Stimulated activated CD4-positive, alpha-beta T cell treated with anti-CD3 and anti-CD28 coated beads, Interleukin-2, amount 100 ng/mL, for 24 hours (primary cell): ENCODE results near the gene NPIPB13.
A peak's percentile ranks its signal among the peaks of the same experiment; 100 is the strongest.
"Not testable (repeated sequence)": the region's sequence is repeated elsewhere in the genome, so short reads cannot be mapped to it uniquely, and the experiment has no call there.

Source experiments
- DNase-seq, 2 donors: peaks; one replicate each; pipeline ENCODE4 v3.0.0-alpha.2; 2020

Gene NPIPB13

DNA sequence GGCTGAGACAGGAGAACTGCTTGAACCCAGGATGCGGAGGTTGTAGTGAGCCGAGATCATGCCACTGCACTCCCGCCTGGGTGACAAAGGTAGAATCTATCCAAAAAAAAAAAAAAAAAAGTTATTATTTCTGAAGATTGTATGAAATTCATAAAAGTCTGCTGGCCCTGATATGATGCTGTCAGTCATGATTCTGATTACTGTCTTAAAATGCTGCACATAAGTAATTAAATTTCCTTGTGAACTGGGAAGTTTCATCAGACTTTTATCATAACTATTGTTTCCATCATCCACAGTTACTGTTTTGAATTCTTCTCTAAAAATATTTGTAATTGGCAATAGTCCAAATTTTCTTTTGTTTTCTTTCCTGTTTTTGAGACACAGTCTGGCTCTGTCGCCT is at the start of gene NPIPB13:
TSS of gene NPIPB13 (minus strand) at position 101 of the 400 bp plus-strand sequence. CDS start 2,906 bp downstream, outside the sequence.
- not testable (repeated sequence) for DNase-seq

DNA sequence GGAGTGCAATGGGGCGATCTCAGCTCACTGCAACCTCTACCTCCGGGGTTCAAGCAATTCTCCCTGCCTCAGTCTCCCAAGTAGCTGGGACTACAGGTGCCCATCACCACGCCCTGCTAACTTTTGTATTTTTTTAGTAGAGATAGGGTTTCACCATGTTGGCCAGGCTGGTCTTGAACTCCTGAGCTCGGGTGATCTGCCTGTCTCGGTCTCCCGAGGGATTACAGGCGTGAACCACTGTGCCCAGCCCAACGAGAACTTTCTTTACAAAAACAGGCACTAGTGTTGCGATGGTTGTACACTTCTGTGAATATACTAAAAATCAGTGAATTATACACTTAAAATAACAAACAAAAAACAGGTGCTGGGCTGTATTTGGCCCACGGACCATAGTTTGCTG is 34.1 kb upstream of the NPIPB13 start:
- DNase-seq = not testable (repeated sequence)

DNA sequence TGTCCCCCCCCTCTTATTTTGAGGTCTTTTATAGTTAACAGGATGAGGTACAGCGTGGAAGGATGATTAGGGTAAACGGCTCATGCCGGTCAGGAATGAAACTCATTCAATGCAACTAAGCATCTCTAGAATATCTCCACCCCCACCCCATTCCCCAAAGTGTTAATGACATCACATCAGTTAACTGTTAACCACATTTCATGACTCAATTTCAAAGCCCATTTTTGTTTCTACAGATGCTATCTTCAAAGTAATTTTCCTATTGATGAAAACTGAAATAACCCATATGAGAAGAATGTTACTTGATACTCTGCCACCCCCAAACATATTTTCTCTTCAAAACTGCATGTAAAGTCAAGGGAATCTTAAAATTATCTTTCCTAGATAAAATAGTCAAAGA is 30.2 kb upstream of the NPIPB13 start:
- not testable (repeated sequence) for DNase-seq

DNA sequence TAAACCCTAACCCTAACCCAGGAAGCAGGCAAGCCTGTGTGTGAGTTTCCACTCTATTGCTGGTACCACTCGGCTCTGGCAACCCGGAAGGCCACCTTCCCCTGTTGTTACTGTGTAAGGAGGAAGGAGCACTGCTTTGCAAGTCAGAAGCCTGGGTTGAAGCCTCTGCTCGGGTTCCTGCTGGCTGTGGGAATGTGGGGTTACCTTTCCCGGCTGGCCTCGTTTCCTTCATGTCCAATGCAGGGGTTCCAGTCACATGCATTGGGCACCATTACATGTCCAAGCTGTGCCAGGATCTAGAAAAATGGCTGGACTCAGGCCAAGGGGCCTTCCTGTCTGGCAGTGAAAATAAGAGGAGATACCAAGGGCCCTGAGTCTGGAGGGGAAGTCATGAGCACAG is 31.2 kb downstream of the NPIPB13 start:
- DNase-seq = not testable (repeated sequence)

DNA sequence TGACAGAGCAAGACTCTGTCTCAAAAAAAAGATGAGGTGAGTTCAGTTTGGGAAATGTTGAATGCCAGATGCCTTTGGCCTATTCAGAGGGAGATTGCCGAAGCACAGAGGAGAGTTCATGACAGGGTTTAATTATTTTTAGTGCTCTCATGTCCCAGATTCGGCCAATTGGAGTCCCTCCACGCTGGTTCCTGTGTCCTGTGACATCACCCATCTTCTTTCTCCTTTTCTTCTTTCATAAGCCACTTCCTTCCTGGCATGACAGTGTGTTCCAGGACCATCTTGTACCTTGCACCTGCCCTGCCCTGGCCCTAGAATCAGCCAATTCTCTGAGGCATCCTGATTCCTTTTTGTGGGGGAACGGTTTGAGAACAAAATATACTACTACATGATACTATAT is 36.9 kb downstream of the NPIPB13 start:
- not testable (repeated sequence) for DNase-seq

DNA sequence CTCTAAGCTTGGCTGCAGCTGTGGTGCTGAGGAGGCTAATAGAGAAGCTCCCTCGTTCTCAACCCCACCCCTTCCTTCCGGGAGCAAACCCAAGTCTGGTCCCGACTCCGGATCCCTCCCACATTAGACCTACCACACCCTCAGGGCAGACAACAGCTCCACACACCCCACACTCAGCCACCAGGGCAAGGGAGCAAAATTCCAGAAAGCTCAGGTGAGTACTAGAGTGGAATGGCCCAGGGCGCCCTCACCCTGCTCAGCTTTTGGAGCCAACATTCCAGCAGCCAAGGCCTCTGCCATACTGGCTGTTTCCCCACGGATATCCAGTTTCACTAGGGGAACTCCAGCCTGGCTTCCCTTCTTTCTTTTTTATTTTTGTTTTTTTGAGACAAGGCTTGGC is 39.2 kb downstream of the NPIPB13 start:
- DNase-seq = peak in 1 of 2 donors; percentile 36

DNA sequence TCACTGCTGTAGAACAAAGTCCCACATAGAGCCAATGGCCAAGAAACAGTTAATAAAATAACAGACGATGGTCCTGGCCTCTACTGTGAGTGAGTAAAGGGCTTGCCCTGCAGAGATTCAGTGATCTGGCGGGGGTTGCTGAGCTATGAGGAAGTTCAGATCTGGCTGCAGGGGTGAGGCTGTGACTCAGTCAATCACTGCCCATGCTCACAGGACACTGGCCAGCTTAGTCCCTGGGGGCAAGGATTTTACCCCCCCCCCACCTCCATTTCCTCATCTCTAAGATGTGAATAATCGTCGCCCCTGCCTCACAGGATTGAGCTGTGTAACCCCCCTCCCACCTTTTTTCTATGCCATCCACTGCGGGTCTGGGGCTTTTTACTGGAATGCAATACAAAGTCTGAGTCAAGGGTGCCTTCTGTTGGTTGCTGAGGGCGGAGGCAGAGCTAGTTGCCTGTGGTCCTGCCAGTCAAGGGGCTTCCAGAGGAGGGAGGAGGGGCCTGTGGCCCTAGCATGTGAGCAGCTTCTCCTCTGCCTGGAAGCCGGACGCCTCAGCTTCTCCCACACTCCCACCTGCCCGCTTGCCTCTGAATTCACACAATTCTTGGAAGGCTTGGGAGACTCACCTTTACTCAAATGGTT is 41.1 kb downstream of the NPIPB13 start:
- not testable (repeated sequence) for DNase-seq

DNA sequence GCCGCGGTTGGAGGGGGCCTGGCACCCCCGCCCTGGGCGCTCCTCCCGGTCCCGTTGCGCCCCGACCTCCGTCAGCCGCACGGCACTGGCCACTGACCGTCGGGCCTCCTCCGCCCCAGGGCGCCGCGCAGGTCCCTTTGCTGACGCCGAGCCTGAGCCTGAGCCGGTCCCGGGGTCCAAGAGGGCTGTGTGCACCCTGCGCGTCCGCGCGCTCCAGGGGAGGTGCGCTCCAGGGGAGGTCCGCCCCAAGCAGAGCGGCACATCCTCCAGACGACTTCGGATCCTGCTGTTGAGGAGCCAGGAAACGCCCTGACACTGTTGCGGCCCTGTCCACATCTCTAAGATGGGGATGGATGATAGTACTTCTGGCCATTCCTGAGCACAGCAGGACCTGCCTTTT is 42.0 kb downstream of the NPIPB13 start:
- DNase-seq = not testable (repeated sequence)

DNA sequence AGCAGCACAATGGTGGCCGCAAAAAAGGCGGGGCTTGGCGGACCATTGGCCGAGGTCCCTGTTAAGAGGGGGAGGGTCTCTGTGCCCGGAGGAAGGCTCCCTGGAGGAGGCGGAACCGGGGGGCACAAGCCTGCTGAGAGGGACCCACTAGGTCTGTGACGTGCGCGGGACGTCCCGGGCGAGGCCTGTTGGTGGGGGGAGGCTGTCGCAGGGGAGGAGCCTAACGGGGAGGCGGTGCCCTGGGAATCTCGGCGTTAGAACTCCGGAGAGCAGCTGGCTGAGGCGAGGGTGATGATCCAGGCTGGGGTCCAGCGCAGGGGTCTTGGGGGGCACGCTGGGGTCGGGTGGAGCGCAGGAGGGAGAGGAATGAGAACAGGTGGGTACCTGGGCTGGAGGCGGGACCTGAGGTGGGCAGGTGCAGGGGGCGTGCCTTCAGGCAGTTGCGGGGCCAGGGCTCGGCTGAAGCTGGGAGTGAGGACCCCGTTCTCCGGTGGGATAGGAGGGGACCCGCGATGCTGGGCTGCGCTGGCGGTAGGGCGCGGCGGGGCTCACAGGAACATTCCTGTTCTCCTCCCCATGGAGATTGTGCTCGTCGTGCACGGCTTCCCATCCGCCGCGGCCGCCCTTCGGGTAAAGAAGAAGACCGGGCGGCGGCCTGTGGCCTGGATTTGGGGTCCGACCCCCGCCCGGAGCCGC is 42.6 kb downstream of the NPIPB13 start:
- peak in 1 of 2 donors; percentile 15 for DNase-seq

DNA sequence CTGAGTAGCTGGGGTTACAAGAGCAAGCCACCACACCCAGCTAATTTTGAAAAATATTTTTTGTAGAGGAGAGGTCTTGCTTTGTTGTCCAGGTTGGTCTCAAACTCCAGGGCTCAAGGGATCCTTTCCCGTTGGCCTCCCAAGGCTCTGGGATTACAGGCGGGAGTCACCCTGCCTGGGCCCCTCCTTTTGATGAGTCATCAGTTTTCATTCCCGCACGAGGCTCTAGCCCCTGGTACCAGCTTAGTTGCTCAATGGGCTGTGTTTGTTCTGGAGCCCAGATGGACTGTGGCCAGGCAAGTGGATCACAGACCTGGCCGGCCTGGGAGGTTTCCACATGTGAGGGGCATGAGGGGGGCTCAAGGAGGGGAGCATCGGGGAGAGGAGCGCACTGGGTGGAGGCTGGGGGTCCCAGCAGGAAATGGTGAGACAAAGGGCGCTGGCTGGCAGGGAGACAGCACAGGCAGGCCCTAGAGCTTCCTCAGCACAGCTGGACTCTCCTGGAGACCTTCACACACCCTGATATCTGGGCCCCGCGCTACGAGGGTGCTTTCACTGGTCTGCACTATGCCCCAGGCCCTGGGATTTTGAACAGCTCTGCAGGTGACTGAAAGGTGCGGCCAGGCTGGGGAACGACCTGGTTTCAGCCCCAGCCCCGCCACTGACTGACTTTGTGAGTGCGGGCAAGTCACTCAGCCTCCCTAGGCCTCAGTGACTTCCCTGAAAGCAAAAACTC is 48.5 kb downstream of the NPIPB13 start:
- not testable (repeated sequence) for DNase-seq

DNA sequence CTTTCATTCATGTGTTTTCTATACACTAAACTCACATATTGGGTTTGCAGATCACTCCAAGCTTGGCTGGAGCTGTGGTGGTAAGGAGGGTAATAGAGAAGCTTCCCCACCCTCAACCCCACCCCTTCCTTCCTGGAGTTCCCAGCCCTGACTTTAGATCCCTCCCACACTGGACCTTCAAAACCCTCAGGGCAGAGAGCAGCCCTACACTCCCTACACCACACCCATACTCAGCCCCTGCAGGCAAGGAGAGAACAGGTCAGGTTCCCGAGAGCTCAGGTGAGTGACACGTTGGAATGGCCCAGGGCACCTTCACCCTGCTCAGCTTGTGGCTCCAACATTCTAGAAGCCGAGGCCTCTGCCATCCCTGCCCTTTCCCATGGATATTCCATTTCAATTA is 49.2 kb downstream of the NPIPB13 start, which contains the start of gene SULT1A3:
TSS of gene SULT1A3 (plus strand) at position 207 of the 400 bp plus-strand sequence. CDS start 1,474 bp downstream, outside the sequence.
- not testable (repeated sequence) for DNase-seq
